ENCODE measurements around the gene KIF6.

- TF ChIP-seq CTCF (IDR thresholded peaks at IDR 0.05; ENCODE audit: borderline replicate concordance, extremely low read depth, low read length, poor library complexity, severe bottlenecking): no peak
- TF ChIP-seq EZH2 (IDR thresholded peaks at IDR 0.05; ENCODE audit: borderline replicate concordance, low read depth, low read length, severe bottlenecking): no peak
These were observed 443.8 kb downstream of the KIF6 start for GRCh38 chr6:39281312-39281980.
